Suprapubic skin (tissue), 4 donors: ENCODE results near the gene HLA-DOB. TPM values are rescaled to one million over a fixed set of nuclear protein-coding genes. Genes with fewer than 3 reads are reported as not detected.

ENCODE experiments used
- DNase-seq, 2 donors: peaks; one replicate each; pipeline ENCODE4 v3.0.0-alpha.2; 2019; ENCODE audit warnings: low spot score in 2 of 2
- H3K27ac ChIP-seq: fragments of 200-600 bp; sonication (generic); one replicate; pipeline ENCODE4 v1.5.1; 2019
- H3K27me3 ChIP-seq: fragments of 200-600 bp; sonication (generic); one replicate; pipeline ENCODE4 v1.5.1; 2019
- H3K36me3 ChIP-seq: fragments of 200-600 bp; sonication (generic); one replicate; pipeline ENCODE4 v1.5.1; 2019
- H3K4me1 ChIP-seq: fragments of 200-600 bp; sonication (generic); one replicate; pipeline ENCODE4 v1.5.1; 2019
- H3K4me3 ChIP-seq: fragments of 200-600 bp; sonication (generic); one replicate; pipeline ENCODE4 v1.5.1; 2019; ENCODE audit warnings: mild to moderate bottlenecking
- H3K9me3 ChIP-seq: fragments of 200-600 bp; sonication (generic); one replicate; pipeline ENCODE4 v1.5.1; 2019
- CTCF ChIP-seq, 2 donors: fragments of 200-600 bp in 1 of 2; fragments of 450-650 bp in 1 of 2; sonication (generic) in 1 of 2; IDR thresholded peaks; one replicate each; pipeline ENCODE4 v1.5.1; 2016 to 2019; ENCODE audit warnings: antibody characterized with exemption in 2 of 2, mild to moderate bottlenecking in 1 of 2, moderate library complexity in 1 of 2
- EP300 ChIP-seq: sonication (generic); formaldehyde crosslinking; IDR thresholded peaks from one replicate; pipeline ENCODE4 v1.6.1; 2017; ENCODE audit warnings: antibody characterized with exemption
- POLR2A ChIP-seq, 2 donors: fragments of 450-650 bp; IDR thresholded peaks; one replicate each; pipeline ENCODE4 v1.6.1; 2017; ENCODE audit warnings: antibody characterized with exemption in 2 of 2, mild to moderate bottlenecking in 2 of 2, moderate library complexity in 2 of 2
- POLR2AphosphoS5 ChIP-seq, 3 donors: sonication (generic); formaldehyde crosslinking; IDR thresholded peaks; one replicate each; pipeline ENCODE4 v1.6.1; 2017; ENCODE audit warnings: antibody characterized with exemption in 3 of 3
- WGBS: methylation state at CpG from one replicate; pipeline ENCODE4 v1.1.5; 2018; 5-methylcytosine and 5-hydroxymethylcytosine counted together
- total RNA-seq, 4 donors: library from RNA; depleted of rRNA; stranded (reverse); fragments of >200 nt; gene quantifications; one replicate each; pipeline ENCODE4 v1.1.0, GENCODE V29; 2016

The HLA-DOB gene
- total RNA-seq, 4 donors from 2014 or later: 1.6 to 5.1 (median 2.7) TPM

DNA sequence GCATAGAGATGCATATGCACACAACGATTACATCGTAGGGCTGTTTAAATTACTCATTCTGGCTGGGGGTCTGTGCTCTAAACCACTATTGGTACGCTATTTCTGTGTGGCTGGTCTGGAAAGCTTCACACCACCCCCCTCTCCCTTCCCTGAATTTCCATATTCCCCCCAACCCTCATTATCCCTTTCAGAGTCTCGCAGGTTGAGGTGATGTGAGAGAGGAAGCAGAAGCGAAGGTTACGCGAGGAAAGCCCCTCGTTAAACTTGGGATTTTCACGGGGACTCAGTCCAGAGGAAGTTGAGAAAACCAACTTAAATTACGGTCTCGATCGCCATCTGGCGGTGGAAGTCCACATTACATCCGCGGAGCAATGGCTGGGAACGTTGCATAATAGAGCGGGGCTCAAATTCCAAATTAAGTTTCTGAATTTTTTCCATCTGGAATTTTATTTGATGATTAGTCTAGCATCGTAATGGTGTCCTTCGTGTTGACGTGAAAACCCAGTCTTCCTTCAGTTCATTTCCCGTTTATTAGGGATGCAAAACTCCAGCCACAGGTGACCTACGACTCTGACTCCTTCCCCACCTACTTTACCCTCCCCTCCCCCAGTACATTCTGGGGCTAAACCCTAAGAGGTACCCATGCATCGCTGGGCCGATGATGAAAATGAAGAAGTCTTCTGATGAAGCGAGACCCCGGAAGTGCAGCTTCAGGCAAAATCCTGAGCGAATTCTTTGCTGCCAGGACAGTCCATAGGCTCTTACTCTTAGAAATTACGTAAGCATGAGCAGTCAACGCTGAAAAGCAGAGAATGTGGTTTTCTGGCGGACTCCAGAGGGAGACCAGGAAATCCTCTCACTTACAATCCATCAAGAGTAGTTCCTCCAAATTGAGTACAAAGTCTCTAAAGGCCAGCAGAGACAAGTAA, 19.7 kb downstream of the HLA-DOB start:
- 8% methylated on average over 30 of the region's 30 CpGs for WGBS
- H3K27ac ChIP-seq: no peak overlapping the region
- peaks cover 47% of the 10 kb centered on the region for H3K27me3 ChIP-seq
- H3K9me3 ChIP-seq: peaks cover 4% of the 10 kb centered on the region
- H3K4me1 ChIP-seq: peaks cover 10% of the 10 kb centered on the region
- TF ChIP-seq POLR2A (IDR thresholded peaks at IDR 0.05) (no peak), CTCF (IDR thresholded peaks at IDR 0.05) (peak; percentile 78 to 95), EP300 (no peak), POLR2AphosphoS5 (IDR thresholded peaks at IDR 0.05) (no peak)
- DNase-seq: peak; percentile 86
- H3K36me3 ChIP-seq: no peaks in the 10 kb centered on the region
- peak overlapping the region; percentile 22 for H3K4me3 ChIP-seq

DNA sequence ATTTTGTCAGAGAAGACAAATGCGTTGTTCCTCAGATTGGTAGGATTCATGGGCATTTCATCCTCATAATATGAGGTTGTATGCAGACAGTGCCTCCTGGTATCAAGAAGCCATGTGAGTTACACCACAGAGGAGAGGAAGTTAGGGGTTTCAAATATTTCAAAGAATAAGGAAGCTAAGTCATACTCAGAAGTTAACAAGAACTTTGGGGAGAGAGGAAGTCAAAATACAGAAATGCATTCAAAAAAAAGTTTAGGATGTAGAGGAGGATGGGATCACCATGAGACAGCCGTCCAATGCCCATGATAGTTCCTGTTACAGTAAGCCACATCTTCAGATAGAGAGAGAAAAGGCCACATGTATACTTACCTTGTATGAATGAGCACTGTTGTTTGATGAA, 22.3 kb downstream of the HLA-DOB start:
- no peak overlapping the region for H3K27ac ChIP-seq
- 72% methylated on average over 2 of the region's 2 CpGs for WGBS
- no peaks in the 10 kb centered on the region for H3K36me3 ChIP-seq
- peaks cover 57% of the 10 kb centered on the region for H3K27me3 ChIP-seq
- TF ChIP-seq EP300 (no peak), CTCF (IDR thresholded peaks at IDR 0.05) (no peak), POLR2AphosphoS5 (IDR thresholded peaks at IDR 0.05) (no peak), POLR2A (IDR thresholded peaks at IDR 0.05) (no peak)
- H3K4me1 ChIP-seq: peaks cover 13% of the 10 kb centered on the region
- DNase-seq: no peak
- H3K4me3 ChIP-seq: no peak overlapping the region
- H3K9me3 ChIP-seq: peaks cover 4% of the 10 kb centered on the region

DNA sequence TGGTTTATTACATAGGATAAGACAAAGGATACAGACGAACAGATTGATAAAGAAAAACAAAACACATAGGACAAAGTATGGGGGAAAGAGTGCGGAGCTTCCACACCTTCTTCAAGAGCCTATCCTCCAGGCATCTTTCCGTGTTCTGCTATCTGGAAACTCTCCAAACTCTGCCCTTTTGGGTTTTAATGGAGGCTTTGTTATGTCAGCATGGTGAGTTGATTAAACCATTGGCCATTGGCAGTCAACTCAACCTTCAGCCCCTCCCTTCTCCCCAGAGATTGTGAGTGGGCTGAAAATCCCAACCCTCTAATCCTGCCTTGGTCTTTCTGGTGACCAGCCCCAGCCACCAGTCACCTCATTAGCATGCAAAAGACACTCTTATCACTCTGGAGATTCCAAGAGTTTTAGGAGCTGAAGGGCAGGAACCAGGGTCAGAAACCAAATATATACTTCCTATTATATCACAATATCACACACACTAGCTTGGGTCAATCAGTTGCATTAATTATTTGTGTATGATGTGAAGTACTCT, 23.8 kb downstream of the HLA-DOB start:
- Histone ChIP-seq H3K27ac (no peak overlapping the region), H3K36me3 (no peaks in the 10 kb centered on the region), H3K27me3 (peaks cover 46% of the 10 kb centered on the region), H3K4me1 (peaks cover 13% of the 10 kb centered on the region), H3K9me3 (no peaks in the 10 kb centered on the region), H3K4me3 (no peak overlapping the region)
- TF ChIP-seq POLR2A (IDR thresholded peaks at IDR 0.05) (no peak), CTCF (IDR thresholded peaks at IDR 0.05) (no peak), EP300 (no peak), POLR2AphosphoS5 (IDR thresholded peaks at IDR 0.05) (no peak)
- 70% methylated on average over 3 of the region's 3 CpGs for WGBS
- DNase-seq: no peak

DNA sequence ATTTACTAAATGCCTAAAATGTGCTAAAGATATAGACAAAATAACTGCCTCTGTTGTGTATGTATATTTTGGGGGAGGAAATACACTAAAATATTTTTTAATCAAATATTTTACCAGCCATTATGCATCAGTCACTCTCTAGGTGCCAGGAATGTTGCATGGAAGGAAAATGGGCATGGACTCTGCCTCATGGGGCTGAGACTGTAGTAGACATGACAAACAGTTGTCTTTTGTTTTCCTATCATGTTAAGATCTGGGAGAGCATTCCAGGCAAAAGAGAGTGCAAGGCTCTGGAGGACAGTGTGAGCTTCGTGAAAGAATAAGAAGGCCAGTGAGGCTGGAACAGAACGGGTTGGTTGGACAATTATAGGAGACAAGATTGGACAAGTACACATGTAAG, 26.5 kb downstream of the HLA-DOB start:
- peaks cover 37% of the 10 kb centered on the region for H3K27me3 ChIP-seq
- WGBS: 44% methylated on average over 2 of the region's 2 CpGs

More for the DNA sequence above, 26.5 kb downstream of the HLA-DOB start:
- TF ChIP-seq CTCF (IDR thresholded peaks at IDR 0.05): no peak
- no peak for TF ChIP-seq POLR2AphosphoS5 (IDR thresholded peaks at IDR 0.05)
- no peak for TF ChIP-seq EP300
- TF ChIP-seq POLR2A (IDR thresholded peaks at IDR 0.05): no peak
- peaks cover 6% of the 10 kb centered on the region for H3K4me1 ChIP-seq
- no peaks in the 10 kb centered on the region for H3K36me3 ChIP-seq
- H3K4me3 ChIP-seq: no peak overlapping the region
- no peak overlapping the region for H3K27ac ChIP-seq
- DNase-seq: no peak
- H3K9me3 ChIP-seq: no peaks in the 10 kb centered on the region
